GM21737 (cell line): ENCODE measurements around the gene CORO7.

Source experiments
- ATAC-seq: cut with Tn5 transposase; IDR thresholded peaks from one replicate; pipeline ENCODE4 v1.9.1; 2021; ENCODE audit warnings: mild to moderate bottlenecking, moderate library complexity; ENCODE audit not compliant: unreplicated experiment

The CORO7 gene

DNA sequence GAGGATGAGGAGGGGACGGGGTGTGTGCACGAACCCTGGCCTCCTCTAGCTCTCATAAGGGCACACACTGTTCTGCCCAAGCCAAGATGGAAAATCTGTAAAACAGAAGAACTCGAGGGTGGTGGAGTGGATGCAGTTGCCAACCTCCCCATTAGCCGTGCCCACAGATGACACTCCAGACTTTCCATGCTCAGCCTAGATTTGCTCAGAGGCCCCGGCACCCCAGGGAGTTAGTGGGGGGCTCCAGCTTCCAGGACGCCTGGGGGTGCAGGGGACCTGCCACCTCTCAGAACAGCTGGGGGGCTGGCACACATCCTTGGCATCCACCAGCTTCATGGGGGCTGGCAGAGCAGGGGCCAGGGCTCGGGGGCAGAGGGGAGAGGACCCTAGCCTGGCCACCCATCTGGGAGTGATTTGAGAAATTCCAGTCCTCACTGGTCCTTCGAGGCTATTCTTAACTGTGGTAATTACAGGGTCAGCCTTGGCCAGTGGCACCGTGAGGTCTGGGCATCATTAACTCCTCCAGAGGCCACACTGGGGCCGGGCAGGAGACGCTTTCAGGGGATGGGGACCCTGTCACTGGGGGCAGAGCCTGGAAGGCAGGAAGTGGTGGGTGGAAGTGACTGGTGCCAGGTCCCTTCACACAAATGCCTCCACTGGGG lies 30.5 kb downstream of the CORO7 start:
- ATAC-seq, result no peak

DNA sequence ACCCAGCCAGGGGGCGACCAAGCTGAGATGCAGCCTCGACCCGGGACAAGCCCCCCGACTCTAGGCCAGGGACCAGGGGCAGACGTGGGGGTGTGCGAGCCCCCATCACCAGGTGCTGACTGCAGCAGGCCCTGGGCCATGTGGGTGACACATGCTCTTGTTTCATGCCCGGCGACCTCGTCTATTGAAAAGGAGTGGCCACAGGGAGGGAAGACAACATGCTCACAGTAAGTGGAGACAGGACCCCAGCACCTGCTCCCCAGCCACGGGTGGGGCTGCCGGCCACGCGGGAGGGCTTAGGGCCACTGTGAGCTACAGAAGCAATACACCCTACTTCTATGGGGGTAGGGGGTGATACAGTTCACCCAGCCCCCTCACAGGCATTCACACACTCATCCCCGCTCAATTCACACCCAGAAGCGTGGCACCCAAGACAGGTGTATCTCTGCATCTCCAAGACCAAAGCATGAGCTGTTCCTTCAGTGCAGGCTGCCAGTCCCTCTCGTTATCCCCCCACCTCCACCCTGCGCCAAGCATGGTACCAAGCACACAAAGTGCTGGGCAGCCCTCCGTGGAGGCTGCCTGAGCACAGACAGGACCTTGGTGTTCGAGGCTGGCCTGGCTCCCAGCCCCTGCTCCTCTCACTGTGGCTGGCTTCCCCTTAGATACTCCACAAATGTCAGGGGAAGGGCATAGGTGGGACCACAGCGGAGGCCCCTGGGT lies 31.2 kb downstream of the CORO7 start:
- no peak for ATAC-seq

DNA sequence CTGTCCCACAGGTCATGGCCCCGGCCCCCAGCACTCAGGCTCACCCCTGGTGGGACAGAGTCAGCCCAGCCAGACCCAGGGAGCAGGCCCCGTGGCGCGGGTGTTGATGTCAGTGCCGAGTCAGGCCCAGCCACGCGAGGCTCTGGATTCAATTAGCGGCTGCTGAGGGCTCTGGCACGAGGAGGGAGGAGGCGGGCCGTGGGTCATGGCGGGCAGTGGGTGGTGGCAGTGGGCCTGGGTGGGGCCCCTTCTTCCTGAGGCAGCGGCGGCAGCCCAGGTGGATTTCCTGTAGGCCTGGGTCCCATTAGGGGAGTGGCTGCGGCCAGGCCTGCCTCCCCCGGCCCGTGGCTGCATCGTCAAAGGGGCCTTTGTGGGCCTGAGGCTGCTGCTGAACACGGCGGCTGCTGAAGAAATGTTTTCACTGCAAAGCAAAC lies 31.9 kb downstream of the CORO7 start:
- no peak for ATAC-seq

DNA sequence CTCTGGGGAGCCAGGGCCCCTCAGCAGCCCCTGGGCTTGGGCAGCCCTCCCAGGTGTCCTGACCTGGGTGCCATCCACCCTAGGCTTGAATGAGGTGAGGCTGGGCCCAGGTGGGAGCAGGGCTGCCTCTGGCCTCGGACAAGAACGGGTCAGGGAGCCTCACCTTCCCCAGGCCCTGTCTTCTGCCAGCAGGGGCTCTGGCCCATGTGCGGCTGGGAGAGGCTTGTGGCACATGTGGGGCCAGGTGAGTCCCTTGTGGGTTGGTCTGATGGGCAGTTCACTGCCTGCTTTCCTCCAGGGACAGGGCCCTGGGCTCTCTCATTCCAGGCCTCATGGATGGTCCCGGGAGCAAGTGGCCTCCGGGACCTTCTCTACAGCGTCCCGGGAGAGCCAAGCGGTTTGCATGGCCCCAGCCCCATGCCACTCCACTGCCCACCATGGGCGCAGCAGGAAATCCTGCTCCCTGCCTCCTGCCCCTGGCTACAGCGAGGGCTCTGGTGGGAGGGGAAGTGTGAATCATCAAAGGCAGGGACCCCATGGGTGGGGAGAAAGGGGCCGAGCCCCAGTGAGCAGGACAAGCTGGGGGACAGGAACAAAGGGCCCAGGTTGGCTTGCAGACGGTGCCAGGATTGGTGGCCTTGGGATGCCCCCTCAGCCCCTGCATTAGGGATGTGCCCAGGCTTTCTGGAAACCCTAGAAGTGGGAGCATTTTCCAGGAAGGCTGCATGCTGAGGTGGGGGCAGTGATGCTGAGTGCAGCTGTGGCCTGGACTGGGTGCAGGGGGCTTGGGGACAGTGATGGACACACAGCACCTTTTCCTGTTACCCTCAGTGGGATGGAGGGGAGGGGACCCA lies 32.6 kb downstream of the CORO7 start:
- ATAC-seq, result no peak

DNA sequence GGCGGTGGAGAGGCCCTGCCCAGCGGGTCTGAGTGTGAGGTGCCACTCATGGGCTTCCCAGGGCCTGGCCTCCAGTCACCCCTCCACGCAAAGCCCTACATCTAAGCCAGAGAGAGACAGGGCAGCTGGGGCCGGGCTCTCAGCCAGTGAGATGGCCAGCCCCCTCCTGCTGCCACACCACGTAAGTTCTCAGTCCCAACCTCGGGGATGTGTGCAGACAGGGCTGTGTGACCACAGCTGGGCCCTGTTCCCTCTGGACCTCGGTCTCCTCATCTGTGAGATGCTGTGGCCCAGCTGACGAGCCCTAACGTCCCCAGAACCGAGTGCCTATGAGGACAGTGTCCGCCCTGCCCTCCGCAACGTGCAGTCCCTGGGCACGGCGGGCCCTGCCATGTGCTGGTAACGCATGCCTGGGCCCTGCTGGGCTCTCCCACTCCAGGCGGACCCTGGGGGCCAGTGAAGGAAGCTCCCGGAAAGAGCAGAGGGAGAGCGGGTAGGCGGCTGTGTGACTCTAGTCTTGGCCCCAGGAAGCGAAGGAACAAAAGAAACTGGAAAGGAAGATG lies 33.5 kb downstream of the CORO7 start:
- ATAC-seq, result no peak

DNA sequence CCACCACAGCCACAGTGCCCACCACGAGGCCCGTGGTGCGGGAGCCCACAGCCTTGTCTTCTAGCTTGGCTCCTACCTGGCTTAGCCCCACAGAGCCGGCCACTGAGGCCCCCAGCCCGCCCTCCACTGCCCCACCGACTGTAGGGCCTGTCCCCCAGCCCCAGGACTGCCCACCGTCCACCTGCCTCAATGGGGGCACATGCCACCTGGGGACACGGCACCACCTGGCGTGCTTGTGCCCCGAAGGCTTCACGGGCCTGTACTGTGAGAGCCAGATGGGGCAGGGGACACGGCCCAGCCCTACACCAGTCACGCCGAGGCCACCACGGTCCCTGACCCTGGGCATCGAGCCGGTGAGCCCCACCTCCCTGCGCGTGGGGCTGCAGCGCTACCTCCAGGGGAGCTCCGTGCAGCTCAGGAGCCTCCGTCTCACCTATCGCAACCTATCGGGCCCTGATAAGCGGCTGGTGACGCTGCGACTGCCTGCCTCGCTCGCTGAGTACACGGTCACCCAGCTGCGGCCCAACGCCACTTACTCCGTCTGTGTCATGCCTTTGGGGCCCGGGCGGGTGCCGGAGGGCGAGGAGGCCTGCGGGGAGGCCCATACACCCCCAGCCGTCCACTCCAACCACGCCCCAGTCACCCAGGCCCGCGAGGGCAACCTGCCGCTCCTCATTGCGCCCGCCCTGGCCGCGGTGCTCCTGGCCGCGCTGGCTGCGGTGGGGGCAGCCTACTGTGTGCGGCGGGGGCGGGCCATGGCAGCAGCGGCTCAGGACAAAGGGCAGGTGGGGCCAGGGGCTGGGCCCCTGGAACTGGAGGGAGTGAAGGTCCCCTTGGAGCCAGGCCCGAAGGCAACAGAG lies 34.2 kb downstream of the CORO7 start:
- no peak for ATAC-seq

DNA sequence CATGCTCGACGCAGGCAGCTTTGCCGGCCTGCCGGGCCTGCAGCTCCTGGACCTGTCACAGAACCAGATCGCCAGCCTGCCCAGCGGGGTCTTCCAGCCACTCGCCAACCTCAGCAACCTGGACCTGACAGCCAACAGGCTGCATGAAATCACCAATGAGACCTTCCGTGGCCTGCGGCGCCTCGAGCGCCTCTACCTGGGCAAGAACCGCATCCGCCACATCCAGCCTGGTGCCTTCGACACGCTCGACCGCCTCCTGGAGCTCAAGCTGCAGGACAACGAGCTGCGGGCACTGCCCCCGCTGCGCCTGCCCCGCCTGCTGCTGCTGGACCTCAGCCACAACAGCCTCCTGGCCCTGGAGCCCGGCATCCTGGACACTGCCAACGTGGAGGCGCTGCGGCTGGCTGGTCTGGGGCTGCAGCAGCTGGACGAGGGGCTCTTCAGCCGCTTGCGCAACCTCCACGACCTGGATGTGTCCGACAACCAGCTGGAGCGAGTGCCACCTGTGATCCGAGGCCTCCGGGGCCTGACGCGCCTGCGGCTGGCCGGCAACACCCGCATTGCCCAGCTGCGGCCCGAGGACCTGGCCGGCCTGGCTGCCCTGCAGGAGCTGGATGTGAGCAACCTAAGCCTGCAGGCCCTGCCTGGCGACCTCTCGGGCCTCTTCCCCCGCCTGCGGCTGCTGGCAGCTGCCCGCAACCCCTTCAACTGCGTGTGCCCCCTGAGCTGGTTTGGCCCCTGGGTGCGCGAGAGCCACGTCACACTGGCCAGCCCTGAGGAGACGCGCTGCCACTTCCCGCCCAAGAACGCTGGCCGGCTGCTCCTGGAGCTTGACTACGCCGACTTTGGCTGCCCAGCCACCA lies 35.1 kb downstream of the CORO7 start:
- no peak for ATAC-seq

DNA sequence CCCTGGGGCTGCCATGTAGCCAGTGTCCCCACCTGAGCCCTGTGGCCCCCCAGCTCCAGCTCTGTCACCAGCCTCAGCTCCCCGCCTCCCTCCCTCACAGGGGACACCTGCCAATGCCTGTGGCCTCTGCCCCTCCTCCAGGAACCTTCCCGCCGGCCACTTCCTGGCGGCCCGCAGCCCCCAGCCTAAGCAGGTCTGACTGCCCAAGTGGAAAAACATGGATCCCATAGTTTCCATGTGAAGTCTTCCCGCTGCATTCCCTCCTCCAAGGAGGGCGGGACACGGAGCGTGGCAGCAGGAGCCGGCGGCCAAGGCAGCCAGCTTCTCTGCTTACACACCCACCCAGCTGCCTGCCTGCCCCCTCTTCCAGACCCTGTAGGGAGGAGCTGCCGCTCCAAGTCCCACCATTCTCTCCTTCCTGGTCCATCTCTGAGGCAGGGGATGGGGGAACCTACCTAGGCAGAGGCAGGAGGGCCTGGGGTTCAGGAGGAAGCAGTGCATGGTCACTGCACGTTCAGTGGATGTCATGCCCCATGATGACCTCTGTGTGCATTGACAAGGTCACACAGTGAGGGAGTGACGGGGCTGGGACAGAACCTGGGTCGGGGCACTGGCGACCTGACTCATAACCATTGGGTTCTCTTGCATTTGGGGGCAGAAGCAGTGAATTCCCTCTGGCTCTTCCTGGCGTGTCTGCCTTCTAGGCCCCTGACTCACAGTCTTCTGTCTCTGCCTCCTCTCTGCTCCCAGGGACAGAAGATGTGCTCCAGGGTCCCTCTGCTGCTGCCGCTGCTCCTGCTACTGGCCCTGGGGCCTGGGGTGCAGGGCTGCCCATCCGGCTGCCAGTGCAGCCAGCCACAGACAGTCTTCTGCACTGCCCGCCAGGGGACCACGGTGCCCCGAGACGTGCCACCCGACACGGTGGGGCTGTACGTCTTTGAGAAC lies 36.0 kb downstream of the CORO7 start:
- ATAC-seq, result no peak

DNA sequence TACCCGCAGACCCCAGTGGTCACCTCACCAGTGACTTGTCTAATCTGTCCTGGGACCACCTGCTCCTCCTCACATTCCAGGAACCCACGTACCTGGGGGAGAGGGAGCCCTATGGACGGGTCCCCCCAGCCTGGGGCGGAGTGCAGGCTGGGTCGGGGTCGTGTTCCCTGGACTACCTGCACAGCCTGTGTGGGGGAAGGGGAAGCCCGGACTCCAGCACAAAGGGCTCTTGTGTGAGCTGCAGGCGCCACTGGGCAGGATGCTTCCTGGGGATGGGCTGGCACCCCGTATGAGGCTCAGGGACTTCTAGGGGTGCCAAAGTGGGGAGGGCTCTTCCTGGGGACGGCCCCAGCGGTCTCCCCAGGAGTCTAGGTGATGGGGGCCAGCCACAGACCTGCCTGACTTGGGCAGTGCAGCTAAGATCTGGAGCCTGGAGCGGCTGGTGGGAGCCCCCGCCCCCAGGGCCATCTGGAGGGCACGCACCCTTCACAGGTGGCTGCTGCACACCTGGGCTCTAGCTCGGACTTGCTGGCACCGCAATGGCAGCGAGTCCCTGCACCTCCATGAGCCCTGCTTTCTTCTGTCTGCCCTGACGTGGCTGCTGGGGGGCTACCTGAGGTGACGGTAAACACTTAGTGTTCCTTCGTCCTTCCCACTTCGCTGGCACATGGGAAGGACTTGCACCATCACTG lies 37.3 kb downstream of the CORO7 start:
- ATAC-seq, result no peak

DNA sequence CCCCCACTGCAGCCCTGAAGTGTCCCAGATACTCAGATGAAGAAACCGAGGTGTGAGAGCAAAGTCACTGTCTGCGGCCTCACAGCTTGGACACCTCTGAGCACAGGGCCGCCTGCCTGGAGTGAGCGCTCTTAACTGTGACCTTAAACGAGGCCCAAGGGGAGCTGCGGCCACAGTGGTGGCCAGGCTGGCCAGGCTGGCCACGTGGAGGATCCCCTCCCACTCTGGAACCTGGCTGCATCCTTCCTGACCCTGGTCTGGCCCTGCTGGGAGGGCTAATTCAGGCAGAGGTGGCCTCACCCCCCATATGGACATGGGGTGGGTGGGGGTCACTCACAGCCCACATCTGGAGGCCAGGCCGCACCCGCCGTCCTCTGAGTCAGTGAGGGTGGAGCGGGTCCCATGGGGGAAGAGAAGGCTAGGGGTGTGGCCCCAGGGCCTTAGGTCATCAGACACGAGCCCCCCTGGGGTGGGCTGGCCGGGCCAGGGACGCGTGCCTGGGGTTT lies 38.2 kb downstream of the CORO7 start:
- no peak for ATAC-seq

DNA sequence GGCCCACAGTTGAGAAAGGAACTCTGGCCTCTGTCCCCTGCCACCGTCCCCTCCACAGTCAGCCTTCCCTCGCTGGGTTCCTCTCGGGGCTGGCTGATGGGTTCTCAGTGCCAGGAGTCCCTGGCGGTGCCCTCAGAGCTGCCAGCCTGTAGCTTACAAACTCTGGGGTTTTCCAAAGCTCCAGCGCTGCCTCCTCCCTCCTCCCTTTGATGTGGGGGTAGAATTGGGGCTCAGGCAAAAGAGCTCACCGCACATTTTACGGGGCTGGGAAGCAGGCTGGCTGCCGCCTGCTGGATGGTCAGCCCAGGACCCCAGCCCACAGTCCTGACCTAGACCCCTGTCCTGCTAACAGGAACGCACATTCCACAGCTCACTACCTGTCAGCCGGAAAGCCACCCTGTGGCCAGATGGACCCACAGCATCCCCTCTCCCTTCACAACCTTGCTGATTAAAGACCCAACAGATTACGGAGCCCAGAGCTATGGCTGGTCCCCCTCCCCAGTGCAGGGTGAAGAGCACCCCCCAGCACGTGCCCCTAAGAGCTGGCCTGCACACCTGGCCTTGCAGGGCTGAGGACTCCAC lies 38.7 kb downstream of the CORO7 start:
- no peak for ATAC-seq

DNA sequence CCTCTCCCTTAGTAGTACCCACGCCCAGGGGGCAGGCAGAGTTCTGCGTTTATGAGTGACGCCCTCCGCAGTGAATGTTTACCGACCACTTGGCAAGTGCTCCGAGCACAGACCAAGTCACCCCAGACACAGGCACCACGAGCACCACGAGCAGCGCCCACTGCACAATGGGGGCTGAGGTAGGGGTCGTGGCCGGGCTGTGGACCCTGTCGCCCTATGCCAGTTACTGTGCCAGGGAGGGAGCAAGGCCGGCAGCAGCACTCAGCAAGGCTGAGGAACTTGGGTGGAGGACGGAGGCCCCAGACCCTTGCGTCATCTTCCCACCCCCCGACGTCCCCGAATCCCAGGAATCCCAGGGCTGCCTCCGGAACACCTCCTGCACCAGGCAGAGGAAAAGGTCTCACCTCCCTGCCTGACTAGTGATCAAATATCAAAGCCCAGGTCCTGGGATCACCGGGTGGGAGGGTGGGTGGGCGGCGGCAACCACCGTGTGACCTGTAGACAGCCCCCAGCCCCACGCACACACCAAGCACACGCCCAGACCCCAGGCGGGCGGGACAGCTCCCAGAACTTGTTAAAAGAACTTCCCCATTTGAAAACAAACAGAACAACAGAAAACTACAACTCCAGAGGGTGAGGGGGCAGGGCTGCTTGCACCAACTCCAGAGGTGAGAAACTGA lies 39.4 kb downstream of the CORO7 start:
- ATAC-seq, result no peak

DNA sequence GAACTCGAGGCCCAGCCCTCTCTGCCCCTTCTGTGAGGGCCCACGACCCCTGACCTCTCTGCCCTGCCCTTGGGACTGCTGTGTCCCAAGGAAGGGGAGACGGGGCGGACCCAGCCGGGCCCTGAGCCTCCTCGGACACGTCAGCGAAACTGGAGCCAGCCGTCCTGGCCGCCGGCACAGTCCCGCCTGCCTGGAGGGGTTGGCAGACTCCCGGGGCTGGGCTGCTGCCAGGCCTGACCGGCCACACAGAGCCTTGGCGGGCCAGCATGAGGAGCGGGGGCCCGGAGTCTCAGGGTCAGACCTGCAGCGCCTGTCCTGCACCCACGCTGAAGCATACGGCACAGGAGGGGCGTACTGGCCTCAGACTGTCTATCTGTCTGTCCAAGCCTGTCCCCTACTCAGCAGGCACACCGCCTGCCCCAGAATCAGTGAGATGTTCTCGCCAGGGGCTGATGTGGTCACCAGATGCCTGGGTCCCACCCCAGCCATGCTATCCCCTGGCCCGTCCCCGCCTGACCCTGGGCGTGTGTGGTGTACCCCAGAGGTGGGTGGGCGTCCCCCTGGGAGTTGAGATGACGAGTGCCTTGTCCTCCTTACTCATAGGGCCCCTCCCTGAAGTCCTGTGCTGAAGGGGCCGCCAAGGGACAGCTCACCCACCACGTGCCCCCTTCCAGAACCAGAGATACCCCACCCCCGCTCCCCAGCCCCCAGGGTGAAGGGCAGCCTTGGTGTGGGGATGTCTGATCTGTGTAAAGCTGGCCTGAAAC lies 40.1 kb downstream of the CORO7 start:
- ATAC-seq, result no peak

DNA sequence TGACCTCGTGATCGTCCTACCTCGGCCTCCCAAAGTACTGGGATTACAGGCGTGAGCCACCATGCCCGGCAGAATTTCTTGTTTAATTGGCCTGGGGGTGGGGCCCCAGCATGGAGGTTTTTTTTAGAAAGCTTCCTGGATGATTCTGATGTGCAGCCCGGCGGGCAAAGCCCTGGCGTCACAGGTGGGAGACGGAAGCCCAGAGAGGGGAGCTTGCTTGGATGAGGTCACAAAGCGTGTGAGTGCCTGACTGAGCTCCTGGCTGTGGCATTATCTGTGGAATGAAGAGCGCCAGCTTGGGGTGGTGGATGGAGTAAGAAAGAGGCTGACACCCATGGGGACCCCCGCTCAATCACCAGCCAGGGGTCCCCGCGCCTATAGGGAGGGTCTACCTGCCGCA lies 40.7 kb downstream of the CORO7 start:
- ATAC-seq, result no peak

DNA sequence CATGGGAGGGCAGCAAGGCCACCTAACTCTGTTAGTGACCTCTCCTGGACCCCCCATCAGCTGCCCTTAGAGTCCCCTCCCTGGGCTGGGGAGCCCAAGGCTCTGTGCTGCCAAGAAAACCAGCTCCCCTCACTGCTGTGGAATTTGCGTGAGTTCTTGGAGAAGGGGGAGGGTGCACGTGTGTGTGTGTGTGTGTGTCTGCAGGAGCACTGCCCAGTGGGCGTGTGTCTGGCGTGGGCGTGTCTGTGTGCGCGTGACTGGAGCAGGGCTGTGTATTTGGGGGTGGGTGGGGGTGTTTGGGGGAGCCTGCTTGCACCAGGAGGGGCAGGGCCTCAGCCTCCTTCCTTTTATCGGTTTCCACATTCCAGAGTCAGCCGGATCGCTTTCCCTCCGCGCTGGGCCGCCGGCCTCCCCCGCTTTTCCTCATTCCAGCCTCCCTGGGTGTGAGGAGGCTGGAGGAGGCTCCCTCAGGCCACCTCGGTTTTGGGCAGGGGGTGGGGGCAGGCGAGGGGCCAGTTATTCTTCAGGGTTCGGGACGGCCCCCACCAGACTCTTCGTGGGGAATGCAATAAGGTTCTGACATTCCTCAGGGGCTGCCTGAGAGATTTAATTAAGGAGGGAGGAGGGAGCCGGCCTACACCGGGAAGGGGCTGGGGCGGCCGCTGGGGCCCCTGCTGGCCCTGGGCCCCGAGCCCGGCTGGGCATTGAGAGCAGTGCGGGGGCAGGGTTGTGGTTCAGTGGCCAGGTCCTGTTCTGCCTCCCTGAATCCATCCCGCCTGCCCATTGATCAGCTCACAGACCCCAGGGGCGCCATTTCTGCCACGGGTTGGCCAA lies 42.3 kb downstream of the CORO7 start:
- no peak for ATAC-seq
